Caco-2 (cell line): ENCODE results near the gene BPIFB6. TPM values are rescaled to one million over a fixed set of nuclear protein-coding genes. Genes with fewer than 3 reads are reported as not detected.

Experiments
- BruUV-seq: library from RNA; stranded (reverse); fragments of 400-500 nt; replicated peaks from 2 replicates; lab custom pipeline; 2021; lab: Mats Ljungman, UMichigan
- CTCF ChIA-PET: fragments of 300-600 bp; sonication (Branson Sonifier 250); formaldehyde crosslinking; loops from one replicate; lab custom pipeline; 2022; ENCODE audit warnings: antibody characterized with exemption; lab: Charles Lee
- POLR2A ChIA-PET: fragments of 300-600 bp; sonication (Branson Sonifier 250); formaldehyde crosslinking; loops from one replicate; lab custom pipeline; 2022; ENCODE audit warnings: antibody characterized with exemption; lab: Charles Lee
- DNase-seq, 2 experiments: peaks; one replicate each; pipeline versions ENCODE4 v3.0.0 to v3.0.0-alpha.2; 2020 to 2022
- H3K27me3 ChIP-seq: replicated peaks from 2 replicates; pipeline ENCODE4 v1.6.0; 2011; ENCODE audit warnings: low read length; ENCODE audit not compliant: control insufficient read depth, insufficient read depth
- H3K36me3 ChIP-seq: 2 replicates; pipeline ENCODE4 v1.5.1; 2011; ENCODE audit warnings: low read length; ENCODE audit not compliant: control insufficient read depth, insufficient read depth
- H3K4me1 ChIP-seq: fragments of 250-450 bp; sonication (Bioruptor Pico); 2 replicates; pipeline ENCODE4 v1.5.1; 2020; ENCODE audit warnings: mild to moderate bottlenecking
- H3K4me3 ChIP-seq: 2 replicates; pipeline ENCODE4 v1.5.1; 2011; ENCODE audit warnings: low read depth, mild to moderate bottlenecking, control low read depth, low read length
- H3K9me3 ChIP-seq: fragments of 250-450 bp; sonication (Bioruptor Pico); 2 replicates; pipeline ENCODE4 v1.5.1; 2020; ENCODE audit warnings: mild to moderate bottlenecking, moderate library complexity
- H3K27ac Mint-ChIP-seq: one replicate; pipeline ENCODE4 v1.8.0; 2022; ENCODE audit warnings: mixed read lengths; ENCODE audit not compliant: unreplicated experiment
- H3K27me3 Mint-ChIP-seq: one replicate; pipeline ENCODE4 v1.8.0; 2022; ENCODE audit warnings: mixed read lengths; ENCODE audit not compliant: insufficient read depth, unreplicated experiment
- H3K36me3 Mint-ChIP-seq: one replicate; pipeline ENCODE4 v1.8.0; 2022; ENCODE audit warnings: mild to moderate bottlenecking, mixed read lengths; ENCODE audit not compliant: insufficient read depth, unreplicated experiment
- H3K4me1 Mint-ChIP-seq: one replicate; pipeline ENCODE4 v1.8.0; 2022; ENCODE audit warnings: low read depth, mixed read lengths; ENCODE audit not compliant: unreplicated experiment
- H3K4me3 Mint-ChIP-seq: one replicate; pipeline ENCODE4 v1.8.0; 2022; ENCODE audit warnings: mild to moderate bottlenecking, moderate library complexity, mixed read lengths; ENCODE audit not compliant: unreplicated experiment
- H3K9me3 Mint-ChIP-seq: one replicate; pipeline ENCODE4 v1.8.0; 2022; ENCODE audit warnings: mixed read lengths; ENCODE audit not compliant: unreplicated experiment
- CTCF ChIP-seq, 2 experiments: fragments of 200-600 bp in 1 of 2; IDR thresholded peaks; 1 replicate in 1 of 2; 2 replicates in 1 of 2; pipeline versions ENCODE4 v1.5.1 to v1.8.0; 2011 to 2022; ENCODE audit warnings: antibody characterized with exemption in 1 of 2, control low read depth in 1 of 2, inconsistent platforms in 1 of 2, low read depth in 1 of 2, low read length in 1 of 2, mild to moderate bottlenecking in 1 of 2, moderate library complexity in 1 of 2; ENCODE audit not compliant: insufficient read depth in 1 of 2, severe bottlenecking in 1 of 2, unreplicated experiment in 1 of 2
- intact Hi-C: fragments of 100-400 bp; cut with micrococcal nuclease; formaldehyde crosslinking; loops from one replicate; pipeline ENCODE4 v1.10.0; 2022; ENCODE audit not compliant: unreplicated experiment
- total RNA-seq: library from RNA; stranded (reverse); gene quantifications from 2 replicates; pipeline ENCODE4 v1.2.3, GENCODE V29; 2022

The BPIFB6 gene
- total RNA-seq, 1 experiment from 2014 or later, result not detected

- H3K36me3 Mint-ChIP-seq, result no peaks in the 10 kb centered on the region
- BruUV-seq, result no TSS peak
- peaks cover 9% of the 10 kb centered on the region for H3K9me3 Mint-ChIP-seq
- Histone ChIP-seq H3K4me3 (no peak overlapping the region), H3K27me3 (no peaks in the 10 kb centered on the region), H3K36me3 (no peaks in the 10 kb centered on the region), H3K4me1 (no peaks in the 10 kb centered on the region), H3K9me3 (peaks cover 3% of the 10 kb centered on the region; the same call in 1 of the 2 replicates)
- ChIA-PET CTCF (no interaction called here), POLR2A (no interaction called here)
- no peak overlapping the region for H3K27ac Mint-ChIP-seq
- no peak for DNase-seq
- intact Hi-C loops, result no loop called here
- H3K4me1 Mint-ChIP-seq, result no peaks in the 10 kb centered on the region
- no peak for TF ChIP-seq CTCF (IDR thresholded peaks at IDR 0.05; ENCODE audit: insufficient read depth in 1 of 2, low read depth in 1 of 2, low read length in 1 of 2, severe bottlenecking in 1 of 2, unreplicated experiment in 1 of 2)
- H3K27me3 Mint-ChIP-seq, result peaks cover 5% of the 10 kb centered on the region
- no peak overlapping the region for H3K4me3 Mint-ChIP-seq
Measured at GRCh38 chr20:33027769-33028751, 3.4 kb upstream of the BPIFB6 start.

GRCh38 chr20:33028875-33029274 lies 2.6 kb upstream of the BPIFB6 start:
- no peaks in the 10 kb centered on the region for H3K36me3 ChIP-seq
- Mint-ChIP-seq H3K27ac (no peak overlapping the region), H3K9me3 (peaks cover 13% of the 10 kb centered on the region), H3K36me3 (no peaks in the 10 kb centered on the region), H3K4me3 (no peak overlapping the region), H3K4me1 (no peaks in the 10 kb centered on the region), H3K27me3 (peaks cover 8% of the 10 kb centered on the region)
- BruUV-seq, result no TSS peak
- H3K4me1 ChIP-seq, result no peaks in the 10 kb centered on the region
- H3K4me3 ChIP-seq, result no peak overlapping the region
- H3K27me3 ChIP-seq, result no peaks in the 10 kb centered on the region
- CTCF ChIA-PET, result no interaction called here
- no peak for TF ChIP-seq CTCF (IDR thresholded peaks at IDR 0.05; ENCODE audit: insufficient read depth in 1 of 2, low read depth in 1 of 2, low read length in 1 of 2, severe bottlenecking in 1 of 2, unreplicated experiment in 1 of 2)
- DNase-seq, result no peak
- peaks cover 10% of the 10 kb centered on the region; the same call in 1 of the 2 replicates for H3K9me3 ChIP-seq
- POLR2A ChIA-PET, result no interaction called here
- intact Hi-C loops, result no loop called here

- H3K4me3 ChIP-seq, result no peak overlapping the region
- no peaks in the 10 kb centered on the region for H3K4me1 Mint-ChIP-seq
- H3K4me3 Mint-ChIP-seq, result no peak overlapping the region
- peaks cover 11% of the 10 kb centered on the region for H3K27me3 Mint-ChIP-seq
- H3K4me1 ChIP-seq, result no peaks in the 10 kb centered on the region
- no peak overlapping the region for H3K27ac Mint-ChIP-seq
- H3K36me3 ChIP-seq, result no peaks in the 10 kb centered on the region
- BruUV-seq, result no TSS peak
- CTCF ChIA-PET, result no interaction called here
- peaks cover 10% of the 10 kb centered on the region; the same call in 1 of the 2 replicates for H3K9me3 ChIP-seq
- no peak for DNase-seq
- TF ChIP-seq CTCF (IDR thresholded peaks at IDR 0.05; ENCODE audit: insufficient read depth in 1 of 2, low read depth in 1 of 2, low read length in 1 of 2, severe bottlenecking in 1 of 2, unreplicated experiment in 1 of 2), result no peak
- H3K36me3 Mint-ChIP-seq, result no peaks in the 10 kb centered on the region
- intact Hi-C loops, result no loop called here
- POLR2A ChIA-PET, result no interaction called here
- peaks cover 13% of the 10 kb centered on the region for H3K9me3 Mint-ChIP-seq
- no peaks in the 10 kb centered on the region for H3K27me3 ChIP-seq
Measured at GRCh38 chr20:33030076-33030475, 1.4 kb upstream of the BPIFB6 start.
